GM21529 (cell line): ENCODE results near the gene THRB.
A peak's percentile ranks its signal among the peaks of the same experiment; 100 is the strongest.
"Not testable (repeated sequence)": the region's sequence is repeated elsewhere in the genome, so short reads cannot be mapped to it uniquely, and the experiment has no call there.

Experiments used
- ATAC-seq: cut with Tn5 transposase; IDR thresholded peaks from one replicate; pipeline ENCODE4 v1.9.1; 2021; ENCODE audit not compliant: unreplicated experiment

THRB gene

GRCh38 chr3:24128199-24129005 lies 366.2 kb downstream of the THRB start:
- ATAC-seq = no peak

GRCh38 chr3:24123596-24123995 lies 371.1 kb downstream of the THRB start:
- no peak for ATAC-seq

- no peak for ATAC-seq
Observed at GRCh38 chr3:24120434-24120833, 374.2 kb downstream of the THRB start.

GRCh38 chr3:24119321-24119751 lies 375.3 kb downstream of the THRB start:
- ATAC-seq = no peak

- no peak for ATAC-seq
Observed at GRCh38 chr3:24117508-24117907, 377.1 kb downstream of the THRB start.

GRCh38 chr3:24111711-24112110 lies 382.9 kb downstream of the THRB start:
- no peak for ATAC-seq

GRCh38 chr3:24110051-24110450 lies 384.6 kb downstream of the THRB start:
- ATAC-seq = no peak

GRCh38 chr3:24101676-24102168 lies 392.9 kb downstream of the THRB start:
- ATAC-seq = no peak

GRCh38 chr3:24100696-24101402 lies 393.8 kb downstream of the THRB start:
- no peak for ATAC-seq

- no peak for ATAC-seq
Observed at GRCh38 chr3:24096695-24097290, 397.9 kb downstream of the THRB start.

- ATAC-seq = no peak
Observed at GRCh38 chr3:24096271-24096670, 398.4 kb downstream of the THRB start.

- not testable (repeated sequence) for ATAC-seq
Observed at GRCh38 chr3:24094818-24095217, 399.8 kb downstream of the THRB start.

GRCh38 chr3:24088782-24089181 lies 405.9 kb downstream of the THRB start:
- ATAC-seq = peak; percentile 87

- no peak for ATAC-seq
Observed at GRCh38 chr3:24087469-24087868, 407.2 kb downstream of the THRB start.

- ATAC-seq = no peak
Observed at GRCh38 chr3:24086617-24087404, 407.8 kb downstream of the THRB start.

- ATAC-seq = no peak
Observed at GRCh38 chr3:24086206-24086605, 408.4 kb downstream of the THRB start.

GRCh38 chr3:24072193-24072592 lies 422.5 kb downstream of the THRB start:
- ATAC-seq = no peak

GRCh38 chr3:24069045-24069444 lies 425.6 kb downstream of the THRB start:
- no peak for ATAC-seq

GRCh38 chr3:24067483-24067882 lies 427.2 kb downstream of the THRB start:
- ATAC-seq = no peak
